ENCODE results near the gene FTSJ1.

DNA sequence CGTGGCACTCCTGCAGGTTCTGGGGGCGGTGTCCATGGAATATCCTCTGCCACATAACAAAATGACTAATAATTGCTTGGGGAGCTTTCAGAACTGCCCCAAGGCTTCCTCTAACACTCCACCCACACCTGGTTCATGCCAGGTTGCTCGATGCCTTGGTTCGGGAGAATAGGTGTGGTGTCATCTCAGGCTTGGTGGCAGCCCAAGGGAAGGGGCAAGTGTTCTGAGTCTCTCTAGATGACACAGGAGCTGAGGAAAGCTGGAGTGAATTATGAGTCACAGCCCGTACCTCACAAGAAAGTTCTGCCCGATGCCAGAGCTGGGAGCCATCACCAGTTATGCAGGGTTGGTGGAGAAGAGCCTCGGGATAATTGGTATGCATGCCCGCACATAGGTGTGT, 14.7 kb downstream of the FTSJ1 start:
- TF ChIP-seq EZH2phosphoT487 (IDR thresholded peaks at IDR 0.05; ENCODE audit: borderline replicate concordance): no peak
- TF ChIP-seq, protein P1, sequence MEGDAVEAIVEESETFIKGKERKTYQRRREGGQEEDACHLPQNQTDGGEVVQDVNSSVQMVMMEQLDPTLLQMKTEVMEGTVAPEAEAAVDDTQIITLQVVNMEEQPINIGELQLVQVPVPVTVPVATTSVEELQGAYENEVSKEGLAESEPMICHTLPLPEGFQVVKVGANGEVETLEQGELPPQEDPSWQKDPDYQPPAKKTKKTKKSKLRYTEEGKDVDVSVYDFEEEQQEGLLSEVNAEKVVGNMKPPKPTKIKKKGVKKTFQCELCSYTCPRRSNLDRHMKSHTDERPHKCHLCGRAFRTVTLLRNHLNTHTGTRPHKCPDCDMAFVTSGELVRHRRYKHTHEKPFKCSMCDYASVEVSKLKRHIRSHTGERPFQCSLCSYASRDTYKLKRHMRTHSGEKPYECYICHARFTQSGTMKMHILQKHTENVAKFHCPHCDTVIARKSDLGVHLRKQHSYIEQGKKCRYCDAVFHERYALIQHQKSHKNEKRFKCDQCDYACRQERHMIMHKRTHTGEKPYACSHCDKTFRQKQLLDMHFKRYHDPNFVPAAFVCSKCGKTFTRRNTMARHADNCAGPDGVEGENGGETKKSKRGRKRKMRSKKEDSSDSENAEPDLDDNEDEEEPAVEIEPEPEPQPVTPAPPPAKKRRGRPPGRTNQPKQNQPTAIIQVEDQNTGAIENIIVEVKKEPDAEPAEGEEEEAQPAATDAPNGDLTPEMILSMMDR (conservative IDR thresholded peaks at IDR 0.05; ENCODE audit: low read length): no peak
